Sigmoid colon (tissue), 4 donors: Measurements from ENCODE around the gene CEP112.

Source experiments
- EP300 ChIP-seq, 4 donors: sonication (generic); formaldehyde crosslinking; IDR thresholded peaks; one replicate each; pipeline ENCODE4 v1.6.1; 2017; ENCODE audit warnings: antibody characterized with exemption in 4 of 4
- POLR2A ChIP-seq, 2 donors: fragments of 450-650 bp; IDR thresholded peaks; one replicate each; pipeline ENCODE4 v1.6.1; 2016; ENCODE audit warnings: antibody characterized with exemption in 2 of 2, mild to moderate bottlenecking in 2 of 2, moderate library complexity in 2 of 2
- TF ChIP-seq, protein P1 (sequence below), 4 experiments: fragments of 450-650 bp in 3 of 4; fragments of 200-600 bp in 1 of 4; IDR thresholded peaks; one replicate each; pipeline ENCODE4 v1.5.1; 2016 to 2019; ENCODE audit warnings: antibody characterized with exemption in 4 of 4, mild to moderate bottlenecking in 3 of 4, moderate library complexity in 2 of 4

DNA sequence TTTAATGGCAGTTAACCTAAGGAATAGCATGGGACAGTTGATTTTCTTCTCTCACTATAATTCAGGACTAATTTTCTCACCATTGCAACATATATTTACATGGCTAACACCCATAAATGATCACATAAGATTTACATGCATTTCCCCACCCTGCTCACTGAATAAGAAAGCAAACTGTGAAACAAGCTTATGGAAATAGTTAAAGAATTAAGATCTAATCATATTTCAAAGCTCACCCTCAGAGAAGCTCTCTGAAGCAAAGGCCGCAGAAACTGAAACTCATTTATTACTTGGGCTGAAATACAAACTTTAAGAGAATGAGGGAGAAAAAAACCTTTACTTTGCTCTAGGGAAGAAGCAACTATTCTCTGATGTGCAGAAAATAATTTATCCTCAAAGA, 411.8 kb downstream of the CEP112 start:
- TF ChIP-seq, protein P1, sequence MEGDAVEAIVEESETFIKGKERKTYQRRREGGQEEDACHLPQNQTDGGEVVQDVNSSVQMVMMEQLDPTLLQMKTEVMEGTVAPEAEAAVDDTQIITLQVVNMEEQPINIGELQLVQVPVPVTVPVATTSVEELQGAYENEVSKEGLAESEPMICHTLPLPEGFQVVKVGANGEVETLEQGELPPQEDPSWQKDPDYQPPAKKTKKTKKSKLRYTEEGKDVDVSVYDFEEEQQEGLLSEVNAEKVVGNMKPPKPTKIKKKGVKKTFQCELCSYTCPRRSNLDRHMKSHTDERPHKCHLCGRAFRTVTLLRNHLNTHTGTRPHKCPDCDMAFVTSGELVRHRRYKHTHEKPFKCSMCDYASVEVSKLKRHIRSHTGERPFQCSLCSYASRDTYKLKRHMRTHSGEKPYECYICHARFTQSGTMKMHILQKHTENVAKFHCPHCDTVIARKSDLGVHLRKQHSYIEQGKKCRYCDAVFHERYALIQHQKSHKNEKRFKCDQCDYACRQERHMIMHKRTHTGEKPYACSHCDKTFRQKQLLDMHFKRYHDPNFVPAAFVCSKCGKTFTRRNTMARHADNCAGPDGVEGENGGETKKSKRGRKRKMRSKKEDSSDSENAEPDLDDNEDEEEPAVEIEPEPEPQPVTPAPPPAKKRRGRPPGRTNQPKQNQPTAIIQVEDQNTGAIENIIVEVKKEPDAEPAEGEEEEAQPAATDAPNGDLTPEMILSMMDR (IDR thresholded peaks at IDR 0.05), result no peak
- TF ChIP-seq POLR2A (IDR thresholded peaks at IDR 0.05) (no peak), EP300 (IDR thresholded peaks at IDR 0.05) (no peak)
